NCI-H2107 (cell line): ENCODE results near the gene PHF2.

Source experiments
- DNase-seq: peaks from one replicate; lab custom pipeline; 2025; lab: John Stamatoyannopoulos, UW

Gene PHF2

GRCh38 chr9:93601063-93601462 is 24.7 kb downstream of the PHF2 start:
- no peak for DNase-seq

- DNase-seq: no peak
These were observed 25.3 kb downstream of the PHF2 start for GRCh38 chr9:93601666-93602065.

GRCh38 chr9:93603011-93603410 is 26.6 kb downstream of the PHF2 start:
- DNase-seq: no peak

- DNase-seq: no peak
These were observed 27.5 kb downstream of the PHF2 start for GRCh38 chr9:93603906-93604326.

GRCh38 chr9:93606187-93606586 is 29.8 kb downstream of the PHF2 start:
- no peak for DNase-seq

- no peak for DNase-seq
These were observed 33.8 kb downstream of the PHF2 start for GRCh38 chr9:93610206-93610605.

GRCh38 chr9:93612052-93612795 is 35.8 kb downstream of the PHF2 start:
- no peak for DNase-seq

GRCh38 chr9:93612796-93613154 is 36.4 kb downstream of the PHF2 start:
- no peak for DNase-seq

- no peak for DNase-seq
These were observed 36.8 kb downstream of the PHF2 start for GRCh38 chr9:93613174-93613573.

GRCh38 chr9:93613791-93614190 is 37.4 kb downstream of the PHF2 start:
- no peak for DNase-seq

GRCh38 chr9:93614830-93615468 is 38.6 kb downstream of the PHF2 start:
- no peak for DNase-seq

- DNase-seq: no peak
These were observed 39.7 kb downstream of the PHF2 start for GRCh38 chr9:93616044-93616443.

GRCh38 chr9:93617273-93617672 is 40.9 kb downstream of the PHF2 start:
- DNase-seq: no peak

GRCh38 chr9:93619272-93619775 is 42.9 kb downstream of the PHF2 start:
- DNase-seq: no peak

GRCh38 chr9:93620041-93620506 is 43.7 kb downstream of the PHF2 start:
- DNase-seq: no peak

- no peak for DNase-seq
These were observed 44.8 kb downstream of the PHF2 start for GRCh38 chr9:93620881-93621820.

- DNase-seq: no peak
These were observed 45.5 kb downstream of the PHF2 start for GRCh38 chr9:93621922-93622321.

GRCh38 chr9:93622691-93623090 is 46.3 kb downstream of the PHF2 start:
- DNase-seq: no peak

GRCh38 chr9:93623753-93624152 is 47.4 kb downstream of the PHF2 start:
- no peak for DNase-seq

GRCh38 chr9:93624431-93624834 is 48.0 kb downstream of the PHF2 start:
- no peak for DNase-seq

- DNase-seq: no peak
These were observed 48.6 kb downstream of the PHF2 start for GRCh38 chr9:93624977-93625376.

GRCh38 chr9:93629920-93630319 is 53.5 kb downstream of the PHF2 start:
- no peak for DNase-seq
